ENCODE results near the gene DAPK2.

Gene DAPK2

DNA sequence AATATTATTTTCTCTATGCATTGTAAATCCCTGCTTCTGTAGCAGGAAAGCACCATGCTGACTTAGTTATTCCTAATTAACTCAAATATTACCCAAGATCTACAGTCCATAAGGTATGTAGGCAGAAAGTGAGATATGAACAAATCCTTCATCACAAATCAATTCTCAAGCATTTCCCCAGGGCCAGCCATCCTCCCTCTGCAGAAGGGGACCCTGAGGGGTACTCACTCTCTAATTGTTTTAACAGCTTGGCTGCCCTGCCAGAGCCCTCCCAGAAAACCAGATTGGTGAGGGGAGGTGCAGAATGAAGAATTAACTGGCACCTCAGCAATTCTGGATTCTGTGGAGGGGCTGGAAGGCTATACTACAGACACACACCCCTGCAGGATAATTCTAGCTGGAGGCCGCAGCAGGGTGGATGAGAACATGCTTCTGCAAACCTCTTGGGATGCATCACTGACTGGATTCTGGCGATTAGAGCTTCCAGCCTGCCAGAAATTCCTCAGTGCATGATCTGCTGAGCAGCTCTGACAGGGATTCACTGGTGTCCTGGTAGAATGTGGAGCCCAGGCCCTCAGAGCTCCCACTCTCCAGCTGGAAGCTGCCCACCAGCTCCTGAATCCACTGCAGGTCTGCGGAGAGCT, 123.9 kb downstream of the DAPK2 start:
- peaks cover 65% of the 10 kb centered on the region for H3K4me1 Mint-ChIP-seq

GRCh38 chr15:63920504-63921175, 125.6 kb downstream of the DAPK2 start:
- TF ChIP-seq, protein P1, sequence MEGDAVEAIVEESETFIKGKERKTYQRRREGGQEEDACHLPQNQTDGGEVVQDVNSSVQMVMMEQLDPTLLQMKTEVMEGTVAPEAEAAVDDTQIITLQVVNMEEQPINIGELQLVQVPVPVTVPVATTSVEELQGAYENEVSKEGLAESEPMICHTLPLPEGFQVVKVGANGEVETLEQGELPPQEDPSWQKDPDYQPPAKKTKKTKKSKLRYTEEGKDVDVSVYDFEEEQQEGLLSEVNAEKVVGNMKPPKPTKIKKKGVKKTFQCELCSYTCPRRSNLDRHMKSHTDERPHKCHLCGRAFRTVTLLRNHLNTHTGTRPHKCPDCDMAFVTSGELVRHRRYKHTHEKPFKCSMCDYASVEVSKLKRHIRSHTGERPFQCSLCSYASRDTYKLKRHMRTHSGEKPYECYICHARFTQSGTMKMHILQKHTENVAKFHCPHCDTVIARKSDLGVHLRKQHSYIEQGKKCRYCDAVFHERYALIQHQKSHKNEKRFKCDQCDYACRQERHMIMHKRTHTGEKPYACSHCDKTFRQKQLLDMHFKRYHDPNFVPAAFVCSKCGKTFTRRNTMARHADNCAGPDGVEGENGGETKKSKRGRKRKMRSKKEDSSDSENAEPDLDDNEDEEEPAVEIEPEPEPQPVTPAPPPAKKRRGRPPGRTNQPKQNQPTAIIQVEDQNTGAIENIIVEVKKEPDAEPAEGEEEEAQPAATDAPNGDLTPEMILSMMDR (IDR thresholded peaks at IDR 0.05), result no peak
- Mint-ChIP-seq H3K27ac (peak overlapping the region; percentile 77), H3K27me3 (ENCODE audit: low read depth, poor library complexity) (peaks cover 9% of the 10 kb centered on the region), H3K4me3 (no peak overlapping the region), H3K4me1 (peaks cover 74% of the 10 kb centered on the region), H3K9me3 (no peaks in the 10 kb centered on the region), H3K36me3 (ENCODE audit: low read depth) (no peaks in the 10 kb centered on the region)
- peak; percentile 27 for DNase-seq

More for the DNA sequence above, 123.9 kb downstream of the DAPK2 start:
- Mint-ChIP-seq H3K4me3 (no peak overlapping the region), H3K9me3 (no peaks in the 10 kb centered on the region), H3K27ac (no peak overlapping the region), H3K27me3 (ENCODE audit: low read depth, poor library complexity) (peaks cover 13% of the 10 kb centered on the region), H3K36me3 (ENCODE audit: low read depth) (no peaks in the 10 kb centered on the region)
- DNase-seq, result no peak
- TF ChIP-seq, protein P1 (IDR thresholded peaks at IDR 0.05), result no peak

GRCh38 chr15:63918901-63919348, 127.4 kb downstream of the DAPK2 start:
- Mint-ChIP-seq H3K36me3 (ENCODE audit: low read depth) (no peaks in the 10 kb centered on the region), H3K9me3 (no peaks in the 10 kb centered on the region), H3K27me3 (ENCODE audit: low read depth, poor library complexity) (peaks cover 8% of the 10 kb centered on the region), H3K4me3 (no peak overlapping the region), H3K4me1 (peaks cover 77% of the 10 kb centered on the region), H3K27ac (no peak overlapping the region)
- TF ChIP-seq, protein P1 (IDR thresholded peaks at IDR 0.05), result no peak
- DNase-seq, result no peak

GRCh38 chr15:63918317-63918672, 128.0 kb downstream of the DAPK2 start:
- Mint-ChIP-seq H3K4me1 (peaks cover 76% of the 10 kb centered on the region), H3K27ac (no peak overlapping the region)

DNA sequence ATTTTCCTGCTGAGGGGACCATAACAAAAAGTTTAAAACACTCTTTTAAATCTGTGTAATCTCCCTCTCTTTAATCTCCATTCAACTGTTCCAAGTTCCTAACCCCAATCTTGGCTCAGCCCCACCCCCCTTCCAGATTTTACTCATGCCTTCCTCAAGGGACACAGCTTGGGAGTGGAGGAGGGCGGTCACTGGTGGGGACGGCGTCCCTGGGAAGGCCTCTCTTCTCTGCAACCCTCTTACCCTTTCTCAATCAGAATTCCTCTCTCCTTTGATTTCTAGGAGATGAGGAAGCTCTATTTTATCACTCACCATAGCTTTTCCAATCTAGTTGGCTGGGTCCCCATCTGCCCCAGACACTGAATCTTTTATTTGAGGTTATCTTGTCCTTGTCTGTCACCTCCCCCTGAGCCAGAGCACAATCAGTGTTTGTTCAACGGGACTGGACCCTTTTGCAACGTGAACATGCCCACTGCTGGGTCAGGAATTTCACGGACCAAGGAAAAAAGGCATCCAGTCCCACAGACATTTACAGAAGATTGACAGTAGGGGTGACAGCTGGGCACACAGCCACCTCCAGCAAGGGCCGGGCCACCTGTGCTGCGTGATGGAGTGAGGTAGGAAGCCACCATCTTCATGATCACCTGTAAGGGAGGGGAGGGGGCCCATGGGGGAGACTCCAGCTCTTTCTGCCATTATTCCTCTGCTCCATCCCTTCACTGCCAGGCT, 128.5 kb downstream of the DAPK2 start:
- Mint-ChIP-seq H3K9me3 (no peaks in the 10 kb centered on the region), H3K4me3 (no peak overlapping the region), H3K27ac (peak overlapping the region; percentile 60), H3K27me3 (ENCODE audit: low read depth, poor library complexity) (peaks cover 7% of the 10 kb centered on the region), H3K36me3 (ENCODE audit: low read depth) (no peaks in the 10 kb centered on the region), H3K4me1 (peaks cover 71% of the 10 kb centered on the region)
- TF ChIP-seq, protein P1 (IDR thresholded peaks at IDR 0.05), result no peak
- DNase-seq, result no peak

More at GRCh38 chr15:63918317-63918672, 128.0 kb downstream of the DAPK2 start:
- no peak for DNase-seq
- H3K36me3 Mint-ChIP-seq (ENCODE audit: low read depth), result no peaks in the 10 kb centered on the region
- H3K9me3 Mint-ChIP-seq, result no peaks in the 10 kb centered on the region
- no peak overlapping the region for H3K4me3 Mint-ChIP-seq
- H3K27me3 Mint-ChIP-seq (ENCODE audit: low read depth, poor library complexity), result peaks cover 7% of the 10 kb centered on the region
- TF ChIP-seq, protein P1 (IDR thresholded peaks at IDR 0.05), result no peak

Measured in nephron progenitor cell (in vitro differentiated cells).